Epithelial cell of proximal tubule (primary cell): ENCODE measurements around the gene MYZAP. TPM values are rescaled to one million over a fixed set of nuclear protein-coding genes. Genes with fewer than 3 reads are reported as not detected.

Experiments
- DNase-seq: peaks from one replicate; pipeline ENCODE4 v3.0.0-alpha.2; 2011; ENCODE audit warnings: low read depth
- H3K4me3 ChIP-seq: 2 replicates; pipeline ENCODE4 v1.5.1; 2011; ENCODE audit warnings: low read depth, mild to moderate bottlenecking, low read length
- CTCF ChIP-seq: conservative IDR thresholded peaks from 2 replicates; pipeline ENCODE4 v1.5.1; 2012; ENCODE audit warnings: low read depth, mild to moderate bottlenecking, low read length
- total RNA-seq: library from RNA; depleted of rRNA; stranded (reverse); fragments of >200 nt; gene quantifications from 2 replicates; pipeline ENCODE4 v1.2.3, GENCODE V29; 2015

MYZAP gene
- total RNA-seq, 1 donor from 2014 or later = 0.06 TPM

- DNase-seq = no peak
- H3K4me3 ChIP-seq = no peak overlapping the region
- no peak for TF ChIP-seq CTCF
Measured at GRCh38 chr15:57570994-57571393, 20.7 kb upstream of the MYZAP start.

GRCh38 chr15:57571725-57572124 lies 20.0 kb upstream of the MYZAP start:
- TF ChIP-seq CTCF = no peak
- no peak overlapping the region for H3K4me3 ChIP-seq
- DNase-seq = no peak

GRCh38 chr15:57572468-57572867 lies 19.2 kb upstream of the MYZAP start:
- no peak for DNase-seq
- H3K4me3 ChIP-seq = no peak overlapping the region
- TF ChIP-seq CTCF = no peak

- no peak for DNase-seq
- H3K4me3 ChIP-seq = no peak overlapping the region
- TF ChIP-seq CTCF = no peak
Measured at GRCh38 chr15:57573151-57573550, 18.6 kb upstream of the MYZAP start.

GRCh38 chr15:57575363-57575762 lies 16.3 kb upstream of the MYZAP start:
- TF ChIP-seq CTCF = no peak

GRCh38 chr15:57578288-57578900 lies 13.3 kb upstream of the MYZAP start:
- no peak for TF ChIP-seq CTCF
- DNase-seq = no peak
- H3K4me3 ChIP-seq = no peak overlapping the region

More at GRCh38 chr15:57575363-57575762, 16.3 kb upstream of the MYZAP start:
- no peak overlapping the region for H3K4me3 ChIP-seq
- DNase-seq = no peak

GRCh38 chr15:57580428-57580827 lies 11.3 kb upstream of the MYZAP start:
- TF ChIP-seq CTCF = no peak
- H3K4me3 ChIP-seq = no peak overlapping the region
- DNase-seq = no peak
